HEK293 (cell line): ENCODE data around the gene RDX.

Experiments
- CTCF ChIA-PET: fragments of 350-600 bp; formaldehyde crosslinking; extraction: SDS; loops from one replicate; lab custom pipeline; 2021; ENCODE audit warnings: antibody characterized with exemption; lab: Yijun Ruan, JAX
- POLR2A ChIA-PET: fragments of 300-600 bp; formaldehyde crosslinking; extraction: SDS; loops from one replicate; lab custom pipeline; 2020; ENCODE audit warnings: antibody characterized with exemption, inconsistent platforms; lab: Yijun Ruan, JAX
- H3K27ac ChIP-seq: fragments of 200-500 bp; sonication (Bioruptor generic); 2 replicates; pipeline ENCODE4 v1.5.1; 2014; ENCODE audit warnings: low read depth, low read length, control low read depth, inconsistent platforms; ENCODE audit errors: extremely low read depth
- H3K36me3 ChIP-seq, 2 experiments: fragments of 200-500 bp in 1 of 2; sonication (Bioruptor generic) in 1 of 2; 1 replicate in 1 of 2; 2 replicates in 1 of 2; pipeline ENCODE4 v1.5.1; 2014 to 2017; ENCODE audit warnings: inconsistent platforms in 2 of 2, low read length in 2 of 2; ENCODE audit not compliant: control insufficient read depth in 2 of 2, insufficient read depth in 1 of 2
- H3K4me1 ChIP-seq: fragments of 200-500 bp; sonication (Bioruptor generic); 2 replicates; pipeline ENCODE4 v1.5.1; 2014; ENCODE audit warnings: mild to moderate bottlenecking, low read length, inconsistent platforms; ENCODE audit not compliant: control insufficient read depth, insufficient read depth
- H3K4me3 ChIP-seq: 2 replicates; pipeline ENCODE4 v1.5.1; 2011; ENCODE audit warnings: low read depth, mild to moderate bottlenecking, control low read depth, low read length, moderate library complexity
- H3K9me3 ChIP-seq: fragments of 200-500 bp; sonication (Bioruptor generic); 2 replicates; pipeline ENCODE4 v1.5.1; 2014; ENCODE audit warnings: low read depth, low read length, inconsistent platforms; ENCODE audit not compliant: control insufficient read depth, insufficient read depth
- BCL11B ChIP-seq: fragments of 450-650 bp; formaldehyde crosslinking; IDR thresholded peaks from 2 replicates; pipeline ENCODE4 v1.5.1; 2016; ENCODE audit warnings: low read depth, missing biosample characterization, missing genetic modification characterization
- HOXD13 ChIP-seq: sonication (generic); formaldehyde crosslinking; IDR thresholded peaks from 2 replicates; pipeline ENCODE4 v1.8.0; 2022; ENCODE audit warnings: missing genetic modification reagents, borderline replicate concordance
- INSM2 ChIP-seq: fragments of 450-650 bp; formaldehyde crosslinking; IDR thresholded peaks from 2 replicates; pipeline ENCODE4 v1.5.1; 2016; ENCODE audit warnings: missing biosample characterization, missing genetic modification characterization
- KLF9 ChIP-seq: fragments of 450-650 bp; formaldehyde crosslinking; IDR thresholded peaks from 2 replicates; pipeline ENCODE4 v1.5.1; 2016; ENCODE audit warnings: missing biosample characterization, missing genetic modification characterization, low read depth
- MYNN ChIP-seq: fragments of 450-650 bp; formaldehyde crosslinking; IDR thresholded peaks from 2 replicates; pipeline ENCODE4 v1.5.1; 2016; ENCODE audit warnings: missing biosample characterization, missing genetic modification characterization, borderline replicate concordance
- OSR2 ChIP-seq: fragments of 450-650 bp; formaldehyde crosslinking; IDR thresholded peaks from 2 replicates; pipeline ENCODE4 v1.5.1; 2016; ENCODE audit warnings: missing biosample characterization, missing genetic modification characterization
- SP3 ChIP-seq: fragments of 450-650 bp; formaldehyde crosslinking; IDR thresholded peaks from 2 replicates; pipeline ENCODE4 v1.5.1; 2016; ENCODE audit warnings: missing biosample characterization, missing genetic modification characterization
- ZBTB44 ChIP-seq: fragments of 450-650 bp; IDR thresholded peaks from 2 replicates; pipeline ENCODE4 v1.5.1; 2018; ENCODE audit warnings: missing biosample characterization, mild to moderate bottlenecking, missing genetic modification characterization
- ZNF114 ChIP-seq: fragments of 450-650 bp; formaldehyde crosslinking; IDR thresholded peaks from 2 replicates; pipeline ENCODE4 v1.5.0; 2017; ENCODE audit warnings: missing biosample characterization, missing genetic modification characterization
- ZNF146 ChIP-seq: fragments of 450-650 bp; formaldehyde crosslinking; IDR thresholded peaks from 2 replicates; pipeline ENCODE4 v1.5.1; 2016; ENCODE audit warnings: missing biosample characterization, missing genetic modification characterization
- ZNF148 ChIP-seq: fragments of 450-650 bp; formaldehyde crosslinking; IDR thresholded peaks from 2 replicates; pipeline ENCODE4 v1.5.0; 2017; ENCODE audit warnings: missing biosample characterization, missing genetic modification characterization, borderline replicate concordance
- ZNF223 ChIP-seq: fragments of 450-650 bp; formaldehyde crosslinking; IDR thresholded peaks from 2 replicates; pipeline ENCODE4 v1.5.1; 2016; ENCODE audit warnings: missing biosample characterization, missing genetic modification characterization
- ZNF350 ChIP-seq: fragments of 450-650 bp; formaldehyde crosslinking; IDR thresholded peaks from 2 replicates; pipeline ENCODE4 v1.5.0; 2017; ENCODE audit warnings: missing biosample characterization, mild to moderate bottlenecking, missing genetic modification characterization
- ZNF529 ChIP-seq: fragments of 450-650 bp; formaldehyde crosslinking; IDR thresholded peaks from 2 replicates; pipeline ENCODE4 v1.5.1; 2017; ENCODE audit warnings: missing genetic modification characterization, missing biosample characterization; ENCODE audit not compliant: insufficient replicate concordance
- ZNF585B ChIP-seq: fragments of 450-650 bp; formaldehyde crosslinking; IDR thresholded peaks from 2 replicates; pipeline ENCODE4 v1.5.1; 2016; ENCODE audit warnings: missing biosample characterization, missing genetic modification characterization
- ZNF658 ChIP-seq: fragments of 450-650 bp; formaldehyde crosslinking; IDR thresholded peaks from 2 replicates; pipeline ENCODE4; 2016; ENCODE audit warnings: missing biosample characterization, missing genetic modification characterization
- ZNF701 ChIP-seq: fragments of 450-650 bp; formaldehyde crosslinking; IDR thresholded peaks from 2 replicates; pipeline ENCODE4 v1.5.1; 2016; ENCODE audit warnings: missing biosample characterization, missing genetic modification characterization
- ZNF707 ChIP-seq: fragments of 450-650 bp; formaldehyde crosslinking; IDR thresholded peaks from 2 replicates; pipeline ENCODE4 v1.5.1; 2016; ENCODE audit warnings: missing biosample characterization, missing genetic modification characterization
- ZNF776 ChIP-seq: fragments of 450-650 bp; formaldehyde crosslinking; IDR thresholded peaks from 2 replicates; pipeline ENCODE4 v1.5.0; 2017; ENCODE audit warnings: missing biosample characterization, missing genetic modification characterization, borderline replicate concordance
- ZNF830 ChIP-seq: fragments of 450-650 bp; IDR thresholded peaks from 2 replicates; pipeline ENCODE4 v1.5.0; 2018; ENCODE audit warnings: missing biosample characterization, missing genetic modification characterization, low read depth, mild to moderate bottlenecking, moderate library complexity
- ZSCAN18 ChIP-seq: fragments of 450-650 bp; formaldehyde crosslinking; IDR thresholded peaks from 2 replicates; pipeline ENCODE4 v1.5.1; 2016; ENCODE audit warnings: missing biosample characterization, missing genetic modification characterization

Gene RDX

GRCh38 chr11:110161061-110161460, 135.4 kb downstream of the RDX start:
- Histone ChIP-seq H3K9me3 (no peaks in the 10 kb centered on the region), H3K36me3 (peaks cover 0 to 67% of the 10 kb centered on the region in 2 experiments; a peak in 1 of 3 replicates), H3K4me3 (no peak overlapping the region), H3K4me1 (no peaks in the 10 kb centered on the region), H3K27ac (no peak overlapping the region)
- POLR2A ChIA-PET = no interaction called here
- CTCF ChIA-PET = interaction anchor here (4.1 kb wide), 1 partner anchor 13 kb away, joined by 24 read pairs; no protein-coding TSS in a partner anchor
- TF ChIP-seq INSM2 (tag by site-specific recombination) (no peak), SP3 (tag by site-specific recombination) (no peak), KLF9 (no peak), ZNF830 (tag by site-specific recombination) (no peak), ZBTB44 (no peak), ZNF701 (tag by site-specific recombination) (no peak), ZNF585B (no peak), BCL11B (tag by site-specific recombination) (no peak), ZNF146 (no peak), ZNF223 (tag by site-specific recombination) (no peak), ZNF350 (no peak), ZNF658 (tag by site-specific recombination) (no peak), ZNF114 (tag by site-specific recombination) (no peak)

GRCh38 chr11:110160437-110160836, 136.0 kb downstream of the RDX start:
- peaks cover 0 to 61% of the 10 kb centered on the region in 2 experiments; a peak in 1 of 3 replicates for H3K36me3 ChIP-seq
- no peak overlapping the region for H3K4me3 ChIP-seq
- POLR2A ChIA-PET = no interaction called here
- no peaks in the 10 kb centered on the region for H3K9me3 ChIP-seq
- H3K4me1 ChIP-seq = no peaks in the 10 kb centered on the region
- H3K27ac ChIP-seq = no peak overlapping the region
- no peak for TF ChIP-seq MYNN (tag by site-specific recombination)
- no peak for TF ChIP-seq ZNF114 (tag by site-specific recombination)
- no peak for TF ChIP-seq KLF9
- no peak for TF ChIP-seq OSR2 (tag by site-specific recombination)
- TF ChIP-seq ZNF707 (tag by site-specific recombination) = no peak
- TF ChIP-seq ZSCAN18 (tag by site-specific recombination) = no peak
- no peak for TF ChIP-seq ZNF529 (tag by site-specific recombination)
- TF ChIP-seq ZNF148 (tag by site-specific recombination) = no peak
- no peak for TF ChIP-seq ZNF776 (tag by site-specific recombination)
- no peak for TF ChIP-seq HOXD13 (CRISPR knock-in tag)
- CTCF ChIA-PET = interaction anchor here (0.6 to 4.1 kb wide), 2 partner anchors 13 to 121 kb away, joined by 4 to 24 read pairs; no protein-coding TSS in a partner anchor
